ENCODE results near the gene MST1. TPM values are rescaled to one million over a fixed set of nuclear protein-coding genes. Genes with fewer than 3 reads are reported as not detected.

Gene MST1
- total RNA-seq, 1 experiment from 2014 or later: 13.8 TPM

DNA sequence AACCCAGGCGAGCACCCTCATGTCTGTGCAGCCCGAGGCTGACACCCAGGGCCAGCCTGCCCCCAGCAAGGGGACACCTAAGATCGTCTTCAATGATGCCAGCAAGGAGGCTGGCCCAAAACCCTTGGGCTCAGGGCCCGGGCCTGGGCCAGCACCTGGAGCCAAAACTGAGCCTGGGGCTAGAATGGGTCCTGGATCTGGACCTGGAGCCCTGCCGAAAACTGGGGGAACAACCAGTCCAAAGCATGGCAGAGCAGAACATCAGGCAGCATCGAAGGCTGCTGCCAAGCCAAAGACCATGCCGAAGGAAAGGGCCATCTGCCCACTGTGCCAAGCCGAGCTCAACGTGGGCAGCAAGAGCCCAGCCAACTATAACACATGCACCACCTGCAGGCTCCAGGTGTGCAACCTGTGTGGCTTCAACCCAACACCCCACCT, 46.5 kb downstream of the MST1 start:
- no peak for DNase-seq (ENCODE audit: low spot score)
- no peaks in the 10 kb centered on the region for H3K9me3 Mint-ChIP-seq
- no peaks in the 10 kb centered on the region for H3K36me3 Mint-ChIP-seq
- no peak for ATAC-seq
- ChIA-PET CTCF (interaction anchor here (1.4 to 1.5 kb wide), 2 partner anchors 102 to 103 kb away, joined by 3 to 4 read pairs; no protein-coding TSS in a partner anchor), POLR2A (interaction anchor here (0.6 kb wide), 1 partner anchor 178 kb away, joined by 4 read pairs; no protein-coding TSS in a partner anchor)
- no peaks in the 10 kb centered on the region for H3K27me3 Mint-ChIP-seq (ENCODE audit: low read depth)
- no peak overlapping the region for H3K4me3 Mint-ChIP-seq
- TF ChIP-seq CBFB (CRISPR knock-in tag; IDR thresholded peaks at IDR 0.05; ENCODE audit: low read depth) (no peak), TCF7 (CRISPR knock-in tag; IDR thresholded peaks at IDR 0.05; ENCODE audit: low read depth) (no peak), GTF2I (CRISPR knock-in tag; conservative IDR thresholded peaks at IDR 0.05) (no peak), MXD4 (CRISPR knock-in tag; IDR thresholded peaks at IDR 0.05; ENCODE audit: borderline replicate concordance) (no peak), SOX15 (CRISPR knock-in tag; IDR thresholded peaks at IDR 0.05) (no peak), RELA (CRISPR knock-in tag; IDR thresholded peaks at IDR 0.05; ENCODE audit: borderline replicate concordance) (no peak), ATF1 (CRISPR knock-in tag; IDR thresholded peaks at IDR 0.05) (no peak), RORB (CRISPR knock-in tag; IDR thresholded peaks at IDR 0.05) (no peak), MYBL2 (CRISPR knock-in tag; IDR thresholded peaks at IDR 0.05) (no peak), PRRX2 (CRISPR knock-in tag; IDR thresholded peaks at IDR 0.05) (no peak), ZNF317 (CRISPR knock-in tag; IDR thresholded peaks at IDR 0.05; ENCODE audit: borderline replicate concordance, low read depth) (no peak)
- TF ChIP-seq, protein P1, sequence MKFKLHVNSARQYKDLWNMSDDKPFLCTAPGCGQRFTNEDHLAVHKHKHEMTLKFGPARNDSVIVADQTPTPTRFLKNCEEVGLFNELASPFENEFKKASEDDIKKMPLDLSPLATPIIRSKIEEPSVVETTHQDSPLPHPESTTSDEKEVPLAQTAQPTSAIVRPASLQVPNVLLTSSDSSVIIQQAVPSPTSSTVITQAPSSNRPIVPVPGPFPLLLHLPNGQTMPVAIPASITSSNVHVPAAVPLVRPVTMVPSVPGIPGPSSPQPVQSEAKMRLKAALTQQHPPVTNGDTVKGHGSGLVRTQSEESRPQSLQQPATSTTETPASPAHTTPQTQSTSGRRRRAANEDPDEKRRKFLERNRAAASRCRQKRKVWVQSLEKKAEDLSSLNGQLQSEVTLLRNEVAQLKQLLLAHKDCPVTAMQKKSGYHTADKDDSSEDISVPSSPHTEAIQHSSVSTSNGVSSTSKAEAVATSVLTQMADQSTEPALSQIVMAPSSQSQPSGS (CRISPR knock-in tag; IDR thresholded peaks at IDR 0.05; ENCODE audit: borderline replicate concordance, low read depth): no peak
- TF ChIP-seq, protein P2, sequence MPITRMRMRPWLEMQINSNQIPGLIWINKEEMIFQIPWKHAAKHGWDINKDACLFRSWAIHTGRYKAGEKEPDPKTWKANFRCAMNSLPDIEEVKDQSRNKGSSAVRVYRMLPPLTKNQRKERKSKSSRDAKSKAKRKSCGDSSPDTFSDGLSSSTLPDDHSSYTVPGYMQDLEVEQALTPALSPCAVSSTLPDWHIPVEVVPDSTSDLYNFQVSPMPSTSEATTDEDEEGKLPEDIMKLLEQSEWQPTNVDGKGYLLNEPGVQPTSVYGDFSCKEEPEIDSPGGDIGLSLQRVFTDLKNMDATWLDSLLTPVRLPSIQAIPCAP (CRISPR knock-in tag; IDR thresholded peaks at IDR 0.05): no peak
- TF ChIP-seq, protein P3, sequence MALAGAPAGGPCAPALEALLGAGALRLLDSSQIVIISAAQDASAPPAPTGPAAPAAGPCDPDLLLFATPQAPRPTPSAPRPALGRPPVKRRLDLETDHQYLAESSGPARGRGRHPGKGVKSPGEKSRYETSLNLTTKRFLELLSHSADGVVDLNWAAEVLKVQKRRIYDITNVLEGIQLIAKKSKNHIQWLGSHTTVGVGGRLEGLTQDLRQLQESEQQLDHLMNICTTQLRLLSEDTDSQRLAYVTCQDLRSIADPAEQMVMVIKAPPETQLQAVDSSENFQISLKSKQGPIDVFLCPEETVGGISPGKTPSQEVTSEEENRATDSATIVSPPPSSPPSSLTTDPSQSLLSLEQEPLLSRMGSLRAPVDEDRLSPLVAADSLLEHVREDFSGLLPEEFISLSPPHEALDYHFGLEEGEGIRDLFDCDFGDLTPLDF (CRISPR knock-in tag; IDR thresholded peaks at IDR 0.05): no peak
- TF ChIP-seq, protein P4, sequence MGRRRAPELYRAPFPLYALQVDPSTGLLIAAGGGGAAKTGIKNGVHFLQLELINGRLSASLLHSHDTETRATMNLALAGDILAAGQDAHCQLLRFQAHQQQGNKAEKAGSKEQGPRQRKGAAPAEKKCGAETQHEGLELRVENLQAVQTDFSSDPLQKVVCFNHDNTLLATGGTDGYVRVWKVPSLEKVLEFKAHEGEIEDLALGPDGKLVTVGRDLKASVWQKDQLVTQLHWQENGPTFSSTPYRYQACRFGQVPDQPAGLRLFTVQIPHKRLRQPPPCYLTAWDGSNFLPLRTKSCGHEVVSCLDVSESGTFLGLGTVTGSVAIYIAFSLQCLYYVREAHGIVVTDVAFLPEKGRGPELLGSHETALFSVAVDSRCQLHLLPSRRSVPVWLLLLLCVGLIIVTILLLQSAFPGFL (CRISPR knock-in tag; IDR thresholded peaks at IDR 0.05; ENCODE audit: borderline replicate concordance): no peak
- TF ChIP-seq, protein P5, sequence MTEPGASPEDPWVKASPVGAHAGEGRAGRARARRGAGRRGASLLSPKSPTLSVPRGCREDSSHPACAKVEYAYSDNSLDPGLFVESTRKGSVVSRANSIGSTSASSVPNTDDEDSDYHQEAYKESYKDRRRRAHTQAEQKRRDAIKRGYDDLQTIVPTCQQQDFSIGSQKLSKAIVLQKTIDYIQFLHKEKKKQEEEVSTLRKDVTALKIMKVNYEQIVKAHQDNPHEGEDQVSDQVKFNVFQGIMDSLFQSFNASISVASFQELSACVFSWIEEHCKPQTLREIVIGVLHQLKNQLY (CRISPR knock-in tag; IDR thresholded peaks at IDR 0.05): no peak
- TF ChIP-seq, protein P6, sequence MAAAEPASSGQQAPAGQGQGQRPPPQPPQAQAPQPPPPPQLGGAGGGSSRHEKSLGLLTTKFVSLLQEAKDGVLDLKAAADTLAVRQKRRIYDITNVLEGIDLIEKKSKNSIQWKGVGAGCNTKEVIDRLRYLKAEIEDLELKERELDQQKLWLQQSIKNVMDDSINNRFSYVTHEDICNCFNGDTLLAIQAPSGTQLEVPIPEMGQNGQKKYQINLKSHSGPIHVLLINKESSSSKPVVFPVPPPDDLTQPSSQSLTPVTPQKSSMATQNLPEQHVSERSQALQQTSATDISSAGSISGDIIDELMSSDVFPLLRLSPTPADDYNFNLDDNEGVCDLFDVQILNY (CRISPR knock-in tag; IDR thresholded peaks at IDR 0.05): no peak
- no peak overlapping the region for H3K27ac Mint-ChIP-seq
- no peaks in the 10 kb centered on the region for H3K4me1 Mint-ChIP-seq

DNA sequence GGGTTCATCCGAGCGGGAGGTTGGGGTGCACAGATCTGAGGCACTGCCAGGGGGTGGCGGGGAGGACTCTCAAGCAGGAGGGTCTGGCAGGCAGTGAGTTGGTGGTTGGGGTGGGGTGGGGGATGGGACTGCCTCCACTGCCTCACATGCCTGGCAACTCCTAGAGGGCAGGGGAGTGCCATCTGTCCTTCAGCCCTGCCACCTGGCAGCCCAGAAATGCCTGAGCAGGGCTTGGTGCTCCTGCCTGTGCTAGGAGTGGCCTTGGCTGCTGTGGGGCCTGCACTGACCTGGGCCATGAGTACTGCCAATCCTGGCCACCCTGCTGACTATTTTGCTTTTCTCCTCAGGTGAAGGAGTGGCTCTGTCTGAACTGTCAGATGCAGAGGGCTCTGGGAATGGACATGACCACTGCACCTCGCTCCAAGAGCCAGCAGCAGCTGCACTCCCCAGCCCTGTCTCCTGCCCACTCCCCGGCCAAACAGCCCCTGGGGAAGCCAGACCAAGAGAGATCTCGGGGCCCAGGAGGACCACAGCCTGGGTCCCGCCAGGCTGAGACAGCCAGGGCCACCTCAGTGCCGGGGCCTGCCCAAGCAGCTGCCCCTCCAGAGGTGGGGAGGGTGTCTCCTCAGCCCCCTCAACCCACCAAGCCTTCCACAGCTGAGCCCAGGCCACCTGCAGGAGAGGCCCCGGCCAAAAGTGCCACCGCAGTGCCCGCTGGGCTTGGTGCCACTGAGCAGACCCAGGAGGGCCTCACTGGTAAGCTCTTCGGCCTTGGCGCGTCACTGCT, 47.2 kb downstream of the MST1 start:
- no peak for ATAC-seq
- no peak for DNase-seq (ENCODE audit: low spot score)
- Mint-ChIP-seq H3K9me3 (no peaks in the 10 kb centered on the region), H3K4me3 (no peak overlapping the region), H3K36me3 (no peaks in the 10 kb centered on the region), H3K27me3 (ENCODE audit: low read depth) (no peaks in the 10 kb centered on the region), H3K27ac (no peak overlapping the region), H3K4me1 (no peaks in the 10 kb centered on the region)
- CTCF ChIA-PET: interaction anchor here (1.4 to 1.5 kb wide), 2 partner anchors 102 to 103 kb away, joined by 3 to 4 read pairs; no protein-coding TSS in a partner anchor
- POLR2A ChIA-PET: interaction anchor here (0.6 kb wide), 1 partner anchor 178 kb away, joined by 4 read pairs; no protein-coding TSS in a partner anchor
- no peak for TF ChIP-seq NFYB (CRISPR knock-in tag; conservative IDR thresholded peaks at IDR 0.05; ENCODE audit: low read depth)
- no peak for TF ChIP-seq HMGA2 (CRISPR knock-in tag; IDR thresholded peaks at IDR 0.05)
- no peak for TF ChIP-seq GTF2I (CRISPR knock-in tag; conservative IDR thresholded peaks at IDR 0.05)
- 0 out of 2 replicates have a peak, but pooled peaks have one; percentile 16 for TF ChIP-seq FOXP1 (CRISPR knock-in tag; IDR thresholded peaks at IDR 0.05; ENCODE audit: borderline replicate concordance)
- TF ChIP-seq, protein P7, sequence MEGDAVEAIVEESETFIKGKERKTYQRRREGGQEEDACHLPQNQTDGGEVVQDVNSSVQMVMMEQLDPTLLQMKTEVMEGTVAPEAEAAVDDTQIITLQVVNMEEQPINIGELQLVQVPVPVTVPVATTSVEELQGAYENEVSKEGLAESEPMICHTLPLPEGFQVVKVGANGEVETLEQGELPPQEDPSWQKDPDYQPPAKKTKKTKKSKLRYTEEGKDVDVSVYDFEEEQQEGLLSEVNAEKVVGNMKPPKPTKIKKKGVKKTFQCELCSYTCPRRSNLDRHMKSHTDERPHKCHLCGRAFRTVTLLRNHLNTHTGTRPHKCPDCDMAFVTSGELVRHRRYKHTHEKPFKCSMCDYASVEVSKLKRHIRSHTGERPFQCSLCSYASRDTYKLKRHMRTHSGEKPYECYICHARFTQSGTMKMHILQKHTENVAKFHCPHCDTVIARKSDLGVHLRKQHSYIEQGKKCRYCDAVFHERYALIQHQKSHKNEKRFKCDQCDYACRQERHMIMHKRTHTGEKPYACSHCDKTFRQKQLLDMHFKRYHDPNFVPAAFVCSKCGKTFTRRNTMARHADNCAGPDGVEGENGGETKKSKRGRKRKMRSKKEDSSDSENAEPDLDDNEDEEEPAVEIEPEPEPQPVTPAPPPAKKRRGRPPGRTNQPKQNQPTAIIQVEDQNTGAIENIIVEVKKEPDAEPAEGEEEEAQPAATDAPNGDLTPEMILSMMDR (IDR thresholded peaks at IDR 0.05): no peak

Measured in WTC11 (cell line).